Glomerular endothelial cell (primary cell): ENCODE measurements around the gene FCN2. TPM values are rescaled to one million over a fixed set of nuclear protein-coding genes. Genes with fewer than 3 reads are reported as not detected.
"Not testable (repeated sequence)": the region's sequence is repeated elsewhere in the genome, so short reads cannot be mapped to it uniquely, and the experiment has no call there.

ENCODE experiments used
- DNase-seq: peaks from one replicate; pipeline ENCODE4 v3.0.0-alpha.2; 2011; ENCODE audit warnings: low read depth, low spot score; ENCODE audit errors: extremely low read depth
- total RNA-seq: library from RNA; depleted of rRNA; stranded (reverse); fragments of >200 nt; gene quantifications from 2 replicates; pipeline ENCODE4 v1.2.3, GENCODE V29; 2015

Gene FCN2
- total RNA-seq, 1 donor from 2014 or later: not detected

GRCh38 chr9:134846699-134847098 lies 33.9 kb upstream of the FCN2 start:
- DNase-seq: no peak

GRCh38 chr9:134847138-134847537 lies 33.5 kb upstream of the FCN2 start:
- no peak for DNase-seq

GRCh38 chr9:134847752-134848432 lies 32.7 kb upstream of the FCN2 start:
- DNase-seq: no peak

- no peak for DNase-seq
These were observed 32.1 kb upstream of the FCN2 start for GRCh38 chr9:134848504-134848903.

GRCh38 chr9:134850611-134851010 lies 30.0 kb upstream of the FCN2 start:
- no peak for DNase-seq

- DNase-seq: no peak
These were observed 29.6 kb upstream of the FCN2 start for GRCh38 chr9:134851020-134851419.

- DNase-seq: no peak
These were observed 27.5 kb upstream of the FCN2 start for GRCh38 chr9:134852906-134853654.

- DNase-seq: no peak
These were observed 26.7 kb upstream of the FCN2 start for GRCh38 chr9:134853893-134854292.

- no peak for DNase-seq
These were observed 26.0 kb upstream of the FCN2 start for GRCh38 chr9:134854541-134854981.

GRCh38 chr9:134855231-134855899 lies 25.2 kb upstream of the FCN2 start:
- no peak for DNase-seq

GRCh38 chr9:134855900-134856377 lies 24.7 kb upstream of the FCN2 start:
- DNase-seq: no peak

- not testable (repeated sequence) for DNase-seq
These were observed 23.2 kb upstream of the FCN2 start for GRCh38 chr9:134857451-134857850.

GRCh38 chr9:134858051-134858841 lies 22.4 kb upstream of the FCN2 start:
- DNase-seq: no peak

- no peak for DNase-seq
These were observed 20.1 kb upstream of the FCN2 start for GRCh38 chr9:134860510-134860909.

GRCh38 chr9:134861595-134862334 lies 18.8 kb upstream of the FCN2 start:
- no peak for DNase-seq

- DNase-seq: no peak
These were observed 17.2 kb upstream of the FCN2 start for GRCh38 chr9:134863306-134863902.

- no peak for DNase-seq
These were observed 16.4 kb upstream of the FCN2 start for GRCh38 chr9:134863941-134864820.

GRCh38 chr9:134864821-134865190 lies 15.8 kb upstream of the FCN2 start:
- no peak for DNase-seq
